MM.1S (cell line): ENCODE data around the gene KAT2A.

Experiments
- DNase-seq: peaks from one replicate; pipeline ENCODE4 v3.0.0-alpha.2; 2015
- H2AFZ ChIP-seq: fragments of 300-600 bp; sonication (generic); 2 replicates; pipeline ENCODE4 v1.6.0; 2016; ENCODE audit warnings: antibody characterized with exemption, low read length
- H3F3A ChIP-seq: fragments of 300-600 bp; sonication (generic); 2 replicates; pipeline ENCODE4 v1.6.1; 2016; ENCODE audit warnings: mild to moderate bottlenecking, antibody characterized with exemption, low read length, moderate library complexity, mixed read lengths; ENCODE audit not compliant: insufficient read depth
- H3K27ac ChIP-seq: fragments of 300-600 bp; sonication (generic); 2 replicates; pipeline ENCODE4 v1.5.1; 2016; ENCODE audit warnings: mild to moderate bottlenecking, low read length
- H3K27me3 ChIP-seq: fragments of 300-600 bp; sonication (generic); replicated peaks from 2 replicates; pipeline ENCODE4 v1.6.0; 2016; ENCODE audit warnings: low read length; ENCODE audit not compliant: insufficient read depth
- H3K36me3 ChIP-seq: fragments of 300-600 bp; sonication (generic); replicated peaks from 2 replicates; pipeline ENCODE4 v1.6.1; 2016; ENCODE audit warnings: mild to moderate bottlenecking, low read length, mixed read lengths; ENCODE audit not compliant: insufficient read depth
- H3K4me1 ChIP-seq: fragments of 300-600 bp; sonication (generic); 2 replicates; pipeline ENCODE4 v1.6.1; 2016; ENCODE audit warnings: low read length, mixed read lengths
- H3K4me2 ChIP-seq: fragments of 300-600 bp; sonication (generic); 2 replicates; pipeline ENCODE4 v1.6.0; 2016; ENCODE audit warnings: low read depth, low read length
- H3K4me3 ChIP-seq: fragments of 300-600 bp; sonication (generic); 2 replicates; pipeline ENCODE4 v1.5.1; 2016; ENCODE audit warnings: low read length, mixed read lengths
- H3K79me2 ChIP-seq: fragments of 300-600 bp; sonication (generic); 2 replicates; pipeline ENCODE4 v1.6.1; 2016; ENCODE audit warnings: mixed run types, low read length, mixed read lengths
- H3K9ac ChIP-seq: fragments of 300-600 bp; sonication (generic); 2 replicates; pipeline ENCODE4 v1.6.1; 2016; ENCODE audit warnings: low read length, mixed read lengths
- H3K9me2 ChIP-seq: fragments of 300-600 bp; sonication (generic); replicated peaks from 2 replicates; pipeline ENCODE4 v1.6.1; 2016; ENCODE audit warnings: mild to moderate bottlenecking, low read length, mixed read lengths; ENCODE audit not compliant: insufficient read depth
- H3K9me3 ChIP-seq: fragments of 300-600 bp; sonication (generic); replicated peaks from 2 replicates; pipeline ENCODE4 v1.6.1; 2016; ENCODE audit warnings: mild to moderate bottlenecking, low read length, mixed read lengths; ENCODE audit not compliant: insufficient read depth
- H4K20me1 ChIP-seq: fragments of 300-600 bp; sonication (generic); 2 replicates; pipeline ENCODE4 v1.6.1; 2016; ENCODE audit warnings: mild to moderate bottlenecking, low read length, moderate library complexity, mixed read lengths; ENCODE audit not compliant: insufficient read depth
- EZH2 ChIP-seq: fragments of 300-600 bp; sonication (generic); optimal IDR thresholded peaks from 2 replicates; pipeline ENCODE3; 2017; ENCODE audit warnings: low read depth, mild to moderate bottlenecking, antibody characterized with exemption, low read length, mixed read lengths
- EZH2phosphoT487 ChIP-seq: fragments of 300-600 bp; sonication (generic); IDR thresholded peaks from 2 replicates; pipeline ENCODE4 v1.6.1; 2018; ENCODE audit warnings: antibody characterized with exemption, low read length
- TF ChIP-seq, protein P1 (sequence below): fragments of 300-600 bp; sonication (generic); IDR thresholded peaks from 2 replicates; pipeline ENCODE4 v1.5.1; 2016; ENCODE audit warnings: antibody characterized with exemption, low read length, mixed read lengths

Gene KAT2A

GRCh38 chr17:42122371-42123303 lies 1.5 kb upstream of the KAT2A start, which contains the start of gene HSPB9:
HSPB9 (plus strand) TSS chr17:42122804; CDS start chr17:42122851, 47 bp downstream.
- no peaks in the 10 kb centered on the region for H3F3A ChIP-seq
- peak within 1 kb of the TSS; percentile 62; the same call in 1 of the 2 replicates for H2AFZ ChIP-seq
- no peaks in the 10 kb centered on the region for H3K9me3 ChIP-seq
- no peak within 1 kb of the TSS for H3K9ac ChIP-seq
- H3K9me2 ChIP-seq, result no peaks in the 10 kb centered on the region
- H3K4me2 ChIP-seq, result peak within 1 kb of the TSS; percentile 99; the same call in 1 of the 2 replicates
- H4K20me1 ChIP-seq, result no peaks in the 10 kb centered on the region
- peaks cover 9% of the 10 kb centered on the region for H3K79me2 ChIP-seq
- TF ChIP-seq EZH2phosphoT487 (no peak), EZH2 (no peak)
- TF ChIP-seq, protein P1, sequence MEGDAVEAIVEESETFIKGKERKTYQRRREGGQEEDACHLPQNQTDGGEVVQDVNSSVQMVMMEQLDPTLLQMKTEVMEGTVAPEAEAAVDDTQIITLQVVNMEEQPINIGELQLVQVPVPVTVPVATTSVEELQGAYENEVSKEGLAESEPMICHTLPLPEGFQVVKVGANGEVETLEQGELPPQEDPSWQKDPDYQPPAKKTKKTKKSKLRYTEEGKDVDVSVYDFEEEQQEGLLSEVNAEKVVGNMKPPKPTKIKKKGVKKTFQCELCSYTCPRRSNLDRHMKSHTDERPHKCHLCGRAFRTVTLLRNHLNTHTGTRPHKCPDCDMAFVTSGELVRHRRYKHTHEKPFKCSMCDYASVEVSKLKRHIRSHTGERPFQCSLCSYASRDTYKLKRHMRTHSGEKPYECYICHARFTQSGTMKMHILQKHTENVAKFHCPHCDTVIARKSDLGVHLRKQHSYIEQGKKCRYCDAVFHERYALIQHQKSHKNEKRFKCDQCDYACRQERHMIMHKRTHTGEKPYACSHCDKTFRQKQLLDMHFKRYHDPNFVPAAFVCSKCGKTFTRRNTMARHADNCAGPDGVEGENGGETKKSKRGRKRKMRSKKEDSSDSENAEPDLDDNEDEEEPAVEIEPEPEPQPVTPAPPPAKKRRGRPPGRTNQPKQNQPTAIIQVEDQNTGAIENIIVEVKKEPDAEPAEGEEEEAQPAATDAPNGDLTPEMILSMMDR, result no peak
- H3K27ac ChIP-seq, result no peak within 1 kb of the TSS
- H3K36me3 ChIP-seq, result no peaks in the 10 kb centered on the region
- no peaks in the 10 kb centered on the region for H3K27me3 ChIP-seq
- no peak within 1 kb of the TSS for H3K4me3 ChIP-seq
- H3K4me1 ChIP-seq, result peaks cover 12% of the 10 kb centered on the region
- no peak for DNase-seq

- Histone ChIP-seq H2AFZ (peak overlapping the region; percentile 30; the same call in 1 of the 2 replicates), H3K4me2 (peak overlapping the region; percentile 99), H3K4me1 (peaks cover 24% of the 10 kb centered on the region), H3K9me3 (no peaks in the 10 kb centered on the region), H3K36me3 (no peaks in the 10 kb centered on the region), H3K27ac (no peak overlapping the region), H3K79me2 (peaks cover 9% of the 10 kb centered on the region), H3K4me3 (peak overlapping the region; percentile 67), H3K9ac (peak overlapping the region; percentile 74; the same call in 1 of the 2 replicates), H3K9me2 (no peaks in the 10 kb centered on the region), H3F3A (peaks cover 17% of the 10 kb centered on the region; the same call in 1 of the 2 replicates), H3K27me3 (no peaks in the 10 kb centered on the region), H4K20me1 (no peaks in the 10 kb centered on the region)
- no peak for DNase-seq
- TF ChIP-seq, protein P1, result no peak
- TF ChIP-seq EZH2 (no peak), EZH2phosphoT487 (no peak)
Measured at GRCh38 chr17:42120161-42120769, 902 bp downstream of the KAT2A start.

- Histone ChIP-seq H3K4me2 (no peak overlapping the region), H3K9me2 (no peaks in the 10 kb centered on the region), H3K4me3 (no peak overlapping the region), H3K9me3 (no peaks in the 10 kb centered on the region), H3K36me3 (no peaks in the 10 kb centered on the region), H3K9ac (no peak overlapping the region), H3K79me2 (peaks cover 13% of the 10 kb centered on the region), H3K27me3 (no peaks in the 10 kb centered on the region), H3F3A (peaks cover 17% of the 10 kb centered on the region; the same call in 1 of the 2 replicates), H3K4me1 (peaks cover 27% of the 10 kb centered on the region), H3K27ac (no peak overlapping the region), H4K20me1 (no peaks in the 10 kb centered on the region), H2AFZ (no peak overlapping the region)
- no peak for DNase-seq
- TF ChIP-seq EZH2 (no peak), EZH2phosphoT487 (no peak)
- TF ChIP-seq, protein P1, result no peak
Measured at GRCh38 chr17:42119301-42119700, 1.9 kb downstream of the KAT2A start.
